Thoracic aorta (tissue), 2 donors: ENCODE results near the gene CDHR4. TPM values are rescaled to one million over a fixed set of nuclear protein-coding genes. Genes with fewer than 3 reads are reported as not detected.

Experiments used
- ATAC-seq: fragments of 150-250 bp; one replicate; pipeline ENCODE4 v1.8.0; 2017; ENCODE audit warnings: low read depth; ENCODE audit not compliant: insufficient number of reproducible peaks, low FRiP score
- DNase-seq: peaks from one replicate; pipeline ENCODE4 v3.0.0-alpha.2; 2020; ENCODE audit warnings: low spot score
- H3K27ac ChIP-seq, 2 donors: fragments of 200-600 bp; sonication (generic); 1 replicate in 1 of 2; 2 replicates in 1 of 2; pipeline ENCODE4 v1.5.1; 2016; ENCODE audit warnings: mild to moderate bottlenecking in 2 of 2, moderate library complexity in 2 of 2
- H3K27me3 ChIP-seq: fragments of 200-600 bp; sonication (generic); replicated peaks from 2 replicates; pipeline ENCODE4 v1.6.0; 2016; ENCODE audit warnings: mild to moderate bottlenecking; ENCODE audit not compliant: insufficient read depth
- H3K36me3 ChIP-seq: fragments of 200-600 bp; sonication (generic); one replicate; pipeline ENCODE4 v1.5.1; 2016
- H3K4me1 ChIP-seq, 2 donors: fragments of 200-600 bp; sonication (generic); 1 replicate in 1 of 2; 2 replicates in 1 of 2; pipeline versions ENCODE4 v1.5.1 to v1.6.0; 2016; ENCODE audit warnings: low read depth in 2 of 2, mild to moderate bottlenecking in 1 of 2; ENCODE audit not compliant: control insufficient read depth in 1 of 2
- H3K4me3 ChIP-seq: fragments of 200-600 bp; sonication (generic); 2 replicates; pipeline ENCODE4 v1.5.1; 2016; ENCODE audit warnings: mild to moderate bottlenecking
- H3K9me3 ChIP-seq: fragments of 200-600 bp; sonication (generic); 2 replicates; pipeline ENCODE4 v1.5.1; 2016
- total RNA-seq, 2 donors: library from RNA; depleted of rRNA; stranded (reverse); fragments of >200 nt; gene quantifications; one replicate each; pipeline versions ENCODE4 v1.1.0 to v1.2.3, GENCODE V29; 2016
- TF ChIP-seq, protein P1 (sequence below): fragments of 200-600 bp; sonication (generic); IDR thresholded peaks from one replicate; pipeline ENCODE4 v1.5.1; 2019; ENCODE audit warnings: antibody characterized with exemption

Gene CDHR4
- total RNA-seq, 2 donors from 2014 or later, result 0.68 TPM; not detected in 1

DNA sequence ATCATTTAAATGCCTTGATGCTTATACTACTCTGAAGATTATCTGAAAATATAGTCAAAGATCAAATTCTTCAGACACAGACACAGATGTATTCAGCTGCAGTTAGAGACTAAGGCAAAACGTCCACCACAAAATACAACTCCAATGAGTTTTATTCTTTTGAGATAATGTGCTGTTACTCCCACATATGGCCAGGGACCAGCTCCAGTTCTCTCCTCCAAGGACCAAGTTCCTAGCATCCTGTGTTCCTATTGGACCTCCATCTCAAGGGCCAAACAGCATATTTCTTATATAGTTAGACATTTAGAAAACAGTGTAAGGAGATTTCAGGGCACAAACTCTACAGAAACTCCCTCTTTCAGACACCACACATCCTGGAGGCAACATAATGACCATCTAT lies 40.4 kb downstream of the CDHR4 start:
- Histone ChIP-seq H3K36me3 (no peaks in the 10 kb centered on the region), H3K9me3 (no peaks in the 10 kb centered on the region), H3K27me3 (no peaks in the 10 kb centered on the region), H3K27ac (no peak overlapping the region), H3K4me1 (peaks cover 0 to 4% of the 10 kb centered on the region in 2 donors), H3K4me3 (no peak overlapping the region)
- TF ChIP-seq, protein P1, sequence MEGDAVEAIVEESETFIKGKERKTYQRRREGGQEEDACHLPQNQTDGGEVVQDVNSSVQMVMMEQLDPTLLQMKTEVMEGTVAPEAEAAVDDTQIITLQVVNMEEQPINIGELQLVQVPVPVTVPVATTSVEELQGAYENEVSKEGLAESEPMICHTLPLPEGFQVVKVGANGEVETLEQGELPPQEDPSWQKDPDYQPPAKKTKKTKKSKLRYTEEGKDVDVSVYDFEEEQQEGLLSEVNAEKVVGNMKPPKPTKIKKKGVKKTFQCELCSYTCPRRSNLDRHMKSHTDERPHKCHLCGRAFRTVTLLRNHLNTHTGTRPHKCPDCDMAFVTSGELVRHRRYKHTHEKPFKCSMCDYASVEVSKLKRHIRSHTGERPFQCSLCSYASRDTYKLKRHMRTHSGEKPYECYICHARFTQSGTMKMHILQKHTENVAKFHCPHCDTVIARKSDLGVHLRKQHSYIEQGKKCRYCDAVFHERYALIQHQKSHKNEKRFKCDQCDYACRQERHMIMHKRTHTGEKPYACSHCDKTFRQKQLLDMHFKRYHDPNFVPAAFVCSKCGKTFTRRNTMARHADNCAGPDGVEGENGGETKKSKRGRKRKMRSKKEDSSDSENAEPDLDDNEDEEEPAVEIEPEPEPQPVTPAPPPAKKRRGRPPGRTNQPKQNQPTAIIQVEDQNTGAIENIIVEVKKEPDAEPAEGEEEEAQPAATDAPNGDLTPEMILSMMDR, result no peak
- ATAC-seq (no peak), DNase-seq (no peak)

GRCh38 chr3:49757197-49757596 lies 42.5 kb downstream of the CDHR4 start:
- DNase-seq (no peak), ATAC-seq (no peak)
- H3K4me1 ChIP-seq, result peaks cover 0 to 16% of the 10 kb centered on the region in 2 donors
- H3K27ac ChIP-seq, result no peak overlapping the region
- no peaks in the 10 kb centered on the region for H3K27me3 ChIP-seq
- no peaks in the 10 kb centered on the region for H3K9me3 ChIP-seq
- no peak overlapping the region for H3K4me3 ChIP-seq
- no peaks in the 10 kb centered on the region for H3K36me3 ChIP-seq
- TF ChIP-seq, protein P1, result no peak

GRCh38 chr3:49756036-49756435 lies 43.6 kb downstream of the CDHR4 start:
- TF ChIP-seq, protein P1, result no peak
- no peak for ATAC-seq

GRCh38 chr3:49754536-49754935 lies 45.1 kb downstream of the CDHR4 start:
- Histone ChIP-seq H3K9me3 (no peaks in the 10 kb centered on the region), H3K4me1 (peaks cover 0 to 18% of the 10 kb centered on the region in 2 donors), H3K27ac (no peak overlapping the region), H3K27me3 (no peaks in the 10 kb centered on the region), H3K36me3 (no peaks in the 10 kb centered on the region), H3K4me3 (no peak overlapping the region)
- TF ChIP-seq, protein P1, result no peak
- ATAC-seq (no peak), DNase-seq (no peak)

More at GRCh38 chr3:49756036-49756435, 43.6 kb downstream of the CDHR4 start:
- Histone ChIP-seq H3K27ac (no peak overlapping the region), H3K4me3 (no peak overlapping the region), H3K9me3 (no peaks in the 10 kb centered on the region), H3K4me1 (peaks cover 0 to 16% of the 10 kb centered on the region in 2 donors), H3K36me3 (no peaks in the 10 kb centered on the region), H3K27me3 (no peaks in the 10 kb centered on the region)
- DNase-seq, result no peak

GRCh38 chr3:49751501-49751900 lies 48.2 kb downstream of the CDHR4 start:
- ATAC-seq, result no peak
- H3K27me3 ChIP-seq, result no peaks in the 10 kb centered on the region
- DNase-seq, result no peak
- peaks cover 0 to 24% of the 10 kb centered on the region in 2 donors for H3K4me1 ChIP-seq
- H3K27ac ChIP-seq, result no peak overlapping the region
- no peak overlapping the region for H3K4me3 ChIP-seq
- H3K9me3 ChIP-seq, result no peaks in the 10 kb centered on the region
- TF ChIP-seq, protein P1, result no peak
- H3K36me3 ChIP-seq, result no peaks in the 10 kb centered on the region
